HTERT RPE-1 (cell line): Measurements from ENCODE around the gene MACROD2.
"Not testable (repeated sequence)": the region's sequence is repeated elsewhere in the genome, so short reads cannot be mapped to it uniquely, and the experiment has no call there.

Experiments used
- in situ Hi-C: fragments of 300-500 bp; cut with MboI; formaldehyde crosslinking; loops from 4 replicates; pipeline ENCODE4 v1.14.3; 2020; ENCODE audit warnings: low sequenced_read_pairs

MACROD2 gene

DNA sequence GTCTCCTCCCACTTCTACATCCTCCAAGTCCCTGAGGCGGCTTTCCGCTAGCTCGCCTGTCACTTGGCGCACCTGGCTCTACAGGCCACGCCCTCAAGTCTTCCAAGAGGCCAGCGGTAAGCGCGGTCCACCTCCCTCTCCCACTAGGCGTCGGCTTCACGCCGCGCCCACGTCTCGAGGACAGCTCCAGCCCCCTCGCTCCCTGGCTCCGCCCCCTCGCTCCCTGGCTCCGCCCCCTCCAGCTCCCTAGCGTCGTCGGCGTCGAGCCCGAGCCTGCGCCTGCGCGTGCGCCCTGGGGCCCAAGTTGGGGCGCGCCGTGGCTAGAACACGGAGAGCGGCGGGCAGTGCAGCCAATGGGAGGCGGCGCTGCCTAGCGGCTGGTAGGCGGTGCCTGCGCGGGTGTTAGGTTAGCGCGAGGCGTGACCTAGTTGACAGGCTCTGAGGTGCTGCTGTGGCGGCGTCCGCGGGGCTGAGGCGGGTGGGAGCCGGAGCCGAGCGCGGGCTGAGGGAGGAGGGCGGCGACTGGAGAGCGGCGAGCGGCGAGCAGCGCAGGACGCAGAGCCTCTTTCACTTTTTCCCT is at the start of gene MACROD2:
MACROD2 (plus strand) TSS at position 431 of the 580 bp plus-strand sequence.
- in situ Hi-C loops = no loop called here

- in situ Hi-C loops = no loop called here
Measured at GRCh38 chr20:13947719-13948118, 47.6 kb upstream of the MACROD2 start.

GRCh38 chr20:13953227-13953626 is 42.1 kb upstream of the MACROD2 start:
- in situ Hi-C loops = no loop called here

DNA sequence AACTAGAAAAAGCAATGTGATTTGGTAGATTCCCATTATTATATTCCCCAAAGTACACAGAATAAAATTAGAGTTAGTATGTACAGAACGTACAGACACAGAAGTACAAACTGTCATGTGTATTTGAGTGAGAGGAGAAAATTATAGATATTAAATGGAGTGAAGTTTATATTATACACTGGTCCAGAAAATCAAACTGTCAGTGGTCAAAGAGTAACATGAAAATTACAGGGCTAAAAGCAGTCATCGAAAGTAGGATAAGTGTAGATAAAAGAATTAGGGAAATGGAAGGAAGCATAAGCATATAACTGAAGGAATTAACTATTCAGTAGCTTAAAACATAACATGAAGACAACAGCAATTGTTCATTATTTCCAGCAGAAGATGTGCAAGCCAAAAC is 35.2 kb upstream of the MACROD2 start:
- in situ Hi-C loops = no loop called here

DNA sequence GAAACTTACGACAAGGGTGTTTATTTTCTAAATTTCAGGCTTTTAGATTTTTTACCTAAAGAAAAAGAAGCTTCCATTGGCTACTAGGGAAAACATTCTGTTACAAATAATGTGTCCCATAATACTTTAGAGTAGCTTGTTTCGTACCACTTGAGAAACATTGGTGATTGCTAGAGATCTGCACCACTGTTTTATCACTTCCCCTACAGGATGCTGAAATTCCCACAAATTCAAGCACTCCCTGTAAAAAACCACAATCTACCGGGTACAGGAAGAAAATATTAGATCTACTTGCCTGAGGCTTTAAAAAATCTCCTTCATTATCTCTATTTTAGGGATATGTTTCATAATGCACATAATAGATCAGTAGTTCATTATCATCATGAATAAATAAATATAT is 34.8 kb upstream of the MACROD2 start:
- in situ Hi-C loops = no loop called here

DNA sequence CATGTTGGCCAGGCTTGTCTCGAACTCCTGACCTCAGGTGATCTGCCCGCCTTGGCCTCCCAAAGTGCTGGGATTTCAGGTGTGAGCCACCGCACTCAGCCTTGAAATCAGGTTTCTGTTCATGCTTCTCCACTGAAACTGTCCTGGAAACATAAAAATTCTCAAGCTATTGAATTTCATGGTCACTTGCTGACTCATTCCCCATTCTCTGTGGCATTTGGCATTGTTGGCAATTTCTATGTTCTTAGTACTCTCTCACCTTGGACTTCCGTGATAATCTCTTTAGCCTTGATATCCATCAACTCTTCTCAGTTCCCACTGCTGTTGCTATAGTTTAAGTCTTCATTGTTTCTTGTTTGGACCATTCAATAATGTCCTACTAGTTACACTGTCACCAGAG is 11.1 kb upstream of the MACROD2 start:
- in situ Hi-C loops = no loop called here

DNA sequence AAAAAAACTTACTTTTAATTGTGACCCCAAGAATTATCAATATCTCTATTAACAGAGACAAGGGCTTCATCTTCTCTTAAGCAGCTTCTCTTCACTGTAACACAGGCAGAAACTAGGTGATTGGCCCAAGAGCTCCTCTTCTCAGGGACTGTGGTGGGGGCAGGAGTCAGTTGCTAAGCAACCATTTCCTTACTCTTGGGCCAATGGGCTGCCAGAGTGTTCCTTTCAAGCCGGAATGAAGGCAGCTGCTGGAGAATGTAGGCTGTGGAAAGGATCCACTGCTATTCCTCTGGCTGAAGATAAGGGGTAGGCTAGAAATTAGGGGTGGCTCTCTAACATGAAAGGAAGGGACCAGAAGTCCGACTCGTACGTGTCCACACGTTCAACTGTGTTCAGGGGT is 4.9 kb upstream of the MACROD2 start, which contains the start of gene SEL1L2:
SEL1L2 (minus strand) TSS at position 150 of the 400 bp plus-strand sequence; CDS start at position 70, 80 bp downstream.
- in situ Hi-C loops = no loop called here

DNA sequence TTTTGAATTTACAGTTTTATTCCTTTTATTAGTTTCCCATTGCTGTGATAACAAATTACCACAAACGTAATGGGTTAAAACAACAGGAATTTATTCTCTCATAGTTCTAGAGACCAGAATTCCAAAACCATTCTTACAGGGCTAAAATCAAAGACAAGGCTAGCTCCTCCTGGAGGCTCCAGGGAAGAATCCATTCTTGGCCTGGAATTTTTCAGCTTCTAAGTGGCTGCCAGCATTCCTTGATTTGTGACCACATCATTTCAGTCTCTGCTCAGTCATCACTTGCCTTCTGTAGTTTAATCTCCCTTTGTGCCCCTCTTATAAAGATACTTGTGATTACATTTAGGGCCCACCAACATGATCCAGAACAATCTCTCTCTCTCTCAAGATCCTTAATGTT is 4.0 kb upstream of the MACROD2 start:
- in situ Hi-C loops = no loop called here

DNA sequence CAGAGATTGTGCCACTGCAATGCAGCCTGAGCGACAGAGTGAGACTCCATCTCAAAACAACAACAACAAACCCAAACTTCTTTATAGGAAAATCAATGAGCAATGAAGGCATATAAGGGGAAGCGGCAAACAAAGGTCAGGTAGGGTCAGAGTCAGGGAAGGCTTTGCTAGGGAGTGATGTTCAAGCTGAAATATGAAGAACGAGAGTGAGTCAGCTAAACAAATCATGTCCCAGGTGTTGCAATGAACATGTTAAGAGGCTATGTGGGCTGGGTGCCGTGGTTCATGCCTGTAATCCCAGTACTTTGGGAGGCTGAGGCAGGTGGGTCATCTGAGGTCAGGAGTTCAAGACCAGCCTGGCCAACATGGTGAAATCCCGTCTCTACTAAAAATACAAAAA is 3.4 kb upstream of the MACROD2 start:
- in situ Hi-C loops = not testable (repeated sequence)

DNA sequence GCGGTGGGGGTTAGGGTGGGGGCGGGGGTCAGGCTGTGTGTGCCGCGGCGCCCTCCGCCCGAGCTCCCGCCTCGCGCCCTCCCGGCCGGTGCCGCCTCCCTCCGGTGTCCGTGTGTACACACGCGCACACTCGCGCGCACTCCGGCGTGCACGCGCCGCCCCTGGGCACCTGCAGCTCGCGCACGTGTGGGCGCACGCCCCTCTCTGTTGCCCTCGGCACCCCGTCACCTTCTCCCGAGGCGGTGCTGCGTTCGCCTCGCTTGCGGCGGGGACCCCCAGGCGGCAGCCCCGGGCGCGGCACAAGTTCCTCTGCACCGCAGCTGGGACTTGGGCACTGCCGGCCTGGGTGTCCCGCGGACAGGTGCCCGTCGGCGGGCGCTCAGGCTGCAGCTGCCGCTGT is 525 bp downstream of the MACROD2 start:
- in situ Hi-C loops = no loop called here

GRCh38 chr20:13996265-13996664 is 949 bp downstream of the MACROD2 start:
- in situ Hi-C loops = no loop called here

GRCh38 chr20:14000917-14001316 is 5.6 kb downstream of the MACROD2 start:
- in situ Hi-C loops = no loop called here

DNA sequence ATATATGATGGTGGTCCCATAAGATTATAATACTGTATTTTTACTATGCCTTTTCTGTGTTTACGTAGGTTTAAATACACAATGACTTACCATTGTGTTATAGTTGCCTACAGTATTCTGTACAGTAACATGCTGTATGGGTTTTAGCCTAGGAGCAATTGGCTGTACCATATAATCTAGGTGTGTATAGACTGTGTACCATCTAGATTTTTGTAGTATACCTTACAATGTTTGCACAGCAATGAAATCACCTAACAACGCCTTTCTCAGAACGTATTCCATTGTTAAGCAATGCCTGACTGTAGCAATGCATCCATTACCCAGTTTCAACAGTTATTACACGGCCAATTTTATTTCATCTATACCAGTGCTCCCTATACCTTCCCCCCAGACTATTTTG is 10.7 kb downstream of the MACROD2 start:
- in situ Hi-C loops = no loop called here

- in situ Hi-C loops = no loop called here
Measured at GRCh38 chr20:14009208-14009607, 13.9 kb downstream of the MACROD2 start.

- in situ Hi-C loops = no loop called here
Measured at GRCh38 chr20:14012671-14013070, 17.4 kb downstream of the MACROD2 start.

DNA sequence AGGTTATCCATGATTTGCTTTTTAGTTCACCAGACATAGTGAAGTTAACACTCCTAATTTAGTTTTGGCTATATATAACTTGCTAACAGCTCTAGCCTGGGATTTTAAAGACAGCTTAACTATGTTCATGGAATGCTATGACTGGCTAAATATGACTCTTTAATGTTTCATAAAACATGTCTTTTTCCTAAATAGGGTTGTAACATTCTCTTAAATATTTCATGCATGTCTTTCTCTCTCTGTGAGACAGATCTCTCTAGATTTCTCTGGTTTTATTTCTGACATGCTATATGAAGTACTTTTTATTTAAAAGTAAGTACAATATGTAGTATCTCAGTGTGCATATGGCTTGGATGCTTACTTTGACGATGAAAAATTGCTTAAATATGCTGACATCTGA is 35.7 kb downstream of the MACROD2 start:
- in situ Hi-C loops = no loop called here

GRCh38 chr20:14033310-14033709 is 38.0 kb downstream of the MACROD2 start:
- in situ Hi-C loops = no loop called here

DNA sequence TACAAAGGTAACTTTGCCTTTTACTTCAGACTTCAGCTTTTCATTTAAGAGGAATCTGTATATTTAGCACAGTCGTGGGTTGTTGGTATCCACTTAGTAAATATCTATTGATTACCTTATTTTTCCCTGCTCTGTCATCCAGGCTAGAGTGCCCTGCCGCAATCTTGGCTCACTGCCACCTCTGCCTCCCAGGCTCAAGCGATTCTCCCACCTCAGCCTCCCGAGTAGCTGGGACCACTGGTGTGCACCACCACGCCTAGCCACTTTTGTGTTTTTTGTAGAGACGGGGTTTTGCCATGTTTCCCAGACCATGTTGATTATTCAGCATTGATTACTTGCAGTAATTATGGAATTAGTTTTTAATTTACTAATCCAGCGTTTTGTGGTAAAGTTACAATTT is 41.3 kb downstream of the MACROD2 start:
- in situ Hi-C loops = no loop called here

DNA sequence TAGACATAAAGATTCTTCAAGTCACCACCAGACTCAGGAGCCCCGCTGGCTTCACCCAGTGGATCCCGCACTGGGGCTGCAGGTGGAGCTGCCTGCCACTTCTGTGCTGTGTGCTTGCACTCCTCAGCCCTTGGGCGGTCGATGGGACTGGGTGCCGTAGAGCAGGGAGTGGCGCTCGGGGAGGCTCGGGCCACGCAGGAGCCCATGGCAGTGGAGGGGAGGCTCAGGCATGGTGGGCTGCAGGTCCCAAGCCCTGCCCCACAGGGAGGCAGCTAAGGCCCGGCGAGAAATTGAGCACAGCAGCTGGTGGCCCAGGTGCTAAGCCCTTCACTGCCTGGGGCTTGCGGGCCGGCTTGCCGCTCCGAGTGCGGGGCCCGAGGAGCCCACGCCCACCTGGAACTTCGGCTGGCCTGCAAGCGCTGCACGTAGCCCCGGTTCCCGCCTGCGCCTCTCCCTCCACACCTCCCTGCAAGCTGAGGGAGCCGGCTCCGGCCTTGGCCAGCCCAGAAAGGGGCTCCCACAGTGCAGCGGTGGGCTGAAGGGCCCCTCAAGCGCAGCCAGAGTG is 49.5 kb downstream of the MACROD2 start:
- in situ Hi-C loops = not testable (repeated sequence)

- in situ Hi-C loops = no loop called here
Measured at GRCh38 chr20:14046534-14046933, 51.2 kb downstream of the MACROD2 start.

GRCh38 chr20:14049111-14049510 is 53.8 kb downstream of the MACROD2 start:
- in situ Hi-C loops = no loop called here

DNA sequence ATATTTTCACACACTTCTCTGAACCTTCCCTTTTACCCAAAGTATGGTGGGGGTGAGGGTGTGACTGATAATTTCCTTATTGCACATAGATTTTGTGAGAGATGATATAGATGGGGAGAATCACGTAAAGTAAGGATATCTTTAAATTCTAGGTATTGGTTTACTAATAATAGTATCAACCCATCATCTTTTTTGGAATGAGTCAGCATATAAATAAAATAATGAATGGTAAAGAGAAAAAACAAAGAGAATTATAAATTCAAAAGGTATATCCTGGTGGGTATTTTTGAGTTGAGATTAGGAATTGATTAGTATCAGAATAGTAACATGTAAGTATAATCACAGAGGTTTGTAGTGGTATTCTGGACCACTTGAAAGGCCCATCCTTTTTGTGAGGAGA is 56.1 kb downstream of the MACROD2 start:
- in situ Hi-C loops = no loop called here

DNA sequence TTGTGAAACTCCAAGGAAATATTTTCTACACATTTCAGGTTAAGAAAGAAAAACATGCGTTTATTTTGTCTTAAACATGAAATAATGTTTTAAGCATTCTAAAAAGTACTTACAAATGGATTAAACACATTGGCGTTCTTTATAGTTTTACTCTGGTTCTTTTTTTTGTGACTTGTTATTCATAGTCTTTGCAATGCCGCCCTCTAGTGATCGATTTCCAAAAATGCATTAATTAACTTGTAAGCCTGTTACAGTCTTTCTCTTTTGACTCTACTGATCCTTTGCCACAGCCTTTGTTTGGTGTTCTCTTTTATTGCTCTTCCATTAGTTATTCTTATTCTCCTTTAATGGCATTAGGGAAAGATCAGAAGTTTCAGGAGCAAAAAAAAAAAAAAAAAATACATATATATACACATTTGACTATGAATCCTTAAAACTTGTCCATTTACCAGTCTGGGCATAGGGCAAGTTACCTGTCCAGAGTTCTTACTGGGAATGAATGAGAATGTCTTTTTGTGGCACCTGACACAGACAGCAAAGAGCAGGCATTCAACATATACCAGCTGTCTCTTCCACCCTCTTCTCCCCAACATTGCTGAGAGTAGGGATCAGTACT is 59.9 kb downstream of the MACROD2 start:
- in situ Hi-C loops = no loop called here
